KMS-11 (cell line): Measurements from ENCODE around the gene MYL4.
"Not testable (repeated sequence)": the region's sequence is repeated elsewhere in the genome, so short reads cannot be mapped to it uniquely, and the experiment has no call there.

Experiments
- H2AFZ ChIP-seq: fragments of 200-600 bp; sonication (generic); 2 replicates; pipeline ENCODE4 v1.6.1; 2016; ENCODE audit warnings: antibody characterized with exemption, mixed run types, low read depth
- H3K27ac ChIP-seq: fragments of 200-600 bp; sonication (generic); 2 replicates; pipeline ENCODE4 v1.6.1; 2016; ENCODE audit warnings: mild to moderate bottlenecking, mixed run types
- H3K27me3 ChIP-seq: fragments of 200-600 bp; sonication (generic); 2 replicates; pipeline ENCODE4 v1.6.1; 2017; ENCODE audit warnings: mild to moderate bottlenecking, low read depth, mixed run types, moderate library complexity; ENCODE audit not compliant: insufficient read depth
- H3K36me3 ChIP-seq: fragments of 200-600 bp; sonication (generic); 2 replicates; pipeline ENCODE4 v1.6.1; 2017; ENCODE audit warnings: mild to moderate bottlenecking, mixed run types; ENCODE audit not compliant: insufficient read depth
- H3K4me1 ChIP-seq: fragments of 200-600 bp; sonication (generic); 2 replicates; pipeline ENCODE4 v1.6.1; 2016; ENCODE audit warnings: mild to moderate bottlenecking, low read depth, mixed run types; ENCODE audit not compliant: poor library complexity, severe bottlenecking
- H3K4me2 ChIP-seq: fragments of 200-600 bp; sonication (generic); 2 replicates; pipeline ENCODE4 v1.7.0; 2016; ENCODE audit warnings: mild to moderate bottlenecking, mixed run types
- H3K4me3 ChIP-seq: fragments of 200-600 bp; sonication (generic); IDR thresholded peaks from 2 replicates; pipeline ENCODE4 v1.6.1; 2017; ENCODE audit warnings: low read depth, low read length, mixed read lengths; ENCODE audit not compliant: insufficient read depth
- H3K79me2 ChIP-seq: fragments of 200-600 bp; sonication (generic); 2 replicates; pipeline ENCODE4 v1.6.1; 2016; ENCODE audit warnings: low read depth, mixed run types; ENCODE audit not compliant: insufficient read depth
- H3K9ac ChIP-seq: fragments of 200-600 bp; sonication (generic); 2 replicates; pipeline ENCODE4 v1.6.1; 2016; ENCODE audit warnings: mild to moderate bottlenecking, mixed run types
- H4K20me1 ChIP-seq: fragments of 200-600 bp; sonication (generic); 2 replicates; pipeline ENCODE4 v1.6.1; 2016; ENCODE audit warnings: mild to moderate bottlenecking, mixed run types; ENCODE audit not compliant: insufficient read depth
- TF ChIP-seq, protein P1 (sequence below): fragments of 200-600 bp; sonication (generic); conservative IDR thresholded peaks from 2 replicates; pipeline ENCODE4 v1.6.1; 2017; ENCODE audit warnings: low read depth, mild to moderate bottlenecking, antibody characterized with exemption, low read length, moderate library complexity, mixed read lengths

The MYL4 gene

DNA sequence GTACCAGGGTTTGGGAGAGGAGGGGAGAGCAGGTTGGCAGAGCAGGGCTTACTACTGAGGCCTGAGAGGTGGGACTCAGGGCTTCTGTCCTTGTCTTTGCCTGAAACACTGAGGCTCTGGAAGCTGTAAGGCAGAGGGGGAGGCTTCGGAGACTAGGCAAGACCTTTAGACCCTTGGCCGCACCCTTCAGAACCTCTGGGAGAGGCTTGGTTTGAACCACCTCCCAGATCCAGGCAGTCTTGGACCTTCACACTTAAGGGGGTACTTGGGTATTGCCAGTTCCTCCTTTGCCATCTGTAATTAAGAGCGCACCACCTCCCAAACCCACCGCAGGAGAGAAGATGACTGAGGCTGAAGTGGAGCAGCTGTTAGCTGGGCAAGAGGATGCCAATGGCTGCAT, 12.9 kb downstream of the MYL4 start:
- H2AFZ ChIP-seq, result no peak overlapping the region
- no peak overlapping the region for H3K9ac ChIP-seq
- H3K4me2 ChIP-seq, result no peak overlapping the region
- H4K20me1 ChIP-seq, result no peaks in the 10 kb centered on the region
- H3K79me2 ChIP-seq, result no peaks in the 10 kb centered on the region
- no peak overlapping the region for H3K4me3 ChIP-seq
- H3K27ac ChIP-seq, result no peak overlapping the region
- H3K4me1 ChIP-seq, result peaks cover 7% of the 10 kb centered on the region
- H3K36me3 ChIP-seq, result no peaks in the 10 kb centered on the region
- TF ChIP-seq, protein P1, sequence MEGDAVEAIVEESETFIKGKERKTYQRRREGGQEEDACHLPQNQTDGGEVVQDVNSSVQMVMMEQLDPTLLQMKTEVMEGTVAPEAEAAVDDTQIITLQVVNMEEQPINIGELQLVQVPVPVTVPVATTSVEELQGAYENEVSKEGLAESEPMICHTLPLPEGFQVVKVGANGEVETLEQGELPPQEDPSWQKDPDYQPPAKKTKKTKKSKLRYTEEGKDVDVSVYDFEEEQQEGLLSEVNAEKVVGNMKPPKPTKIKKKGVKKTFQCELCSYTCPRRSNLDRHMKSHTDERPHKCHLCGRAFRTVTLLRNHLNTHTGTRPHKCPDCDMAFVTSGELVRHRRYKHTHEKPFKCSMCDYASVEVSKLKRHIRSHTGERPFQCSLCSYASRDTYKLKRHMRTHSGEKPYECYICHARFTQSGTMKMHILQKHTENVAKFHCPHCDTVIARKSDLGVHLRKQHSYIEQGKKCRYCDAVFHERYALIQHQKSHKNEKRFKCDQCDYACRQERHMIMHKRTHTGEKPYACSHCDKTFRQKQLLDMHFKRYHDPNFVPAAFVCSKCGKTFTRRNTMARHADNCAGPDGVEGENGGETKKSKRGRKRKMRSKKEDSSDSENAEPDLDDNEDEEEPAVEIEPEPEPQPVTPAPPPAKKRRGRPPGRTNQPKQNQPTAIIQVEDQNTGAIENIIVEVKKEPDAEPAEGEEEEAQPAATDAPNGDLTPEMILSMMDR, result no peak
- H3K27me3 ChIP-seq, result no peaks in the 10 kb centered on the region

DNA sequence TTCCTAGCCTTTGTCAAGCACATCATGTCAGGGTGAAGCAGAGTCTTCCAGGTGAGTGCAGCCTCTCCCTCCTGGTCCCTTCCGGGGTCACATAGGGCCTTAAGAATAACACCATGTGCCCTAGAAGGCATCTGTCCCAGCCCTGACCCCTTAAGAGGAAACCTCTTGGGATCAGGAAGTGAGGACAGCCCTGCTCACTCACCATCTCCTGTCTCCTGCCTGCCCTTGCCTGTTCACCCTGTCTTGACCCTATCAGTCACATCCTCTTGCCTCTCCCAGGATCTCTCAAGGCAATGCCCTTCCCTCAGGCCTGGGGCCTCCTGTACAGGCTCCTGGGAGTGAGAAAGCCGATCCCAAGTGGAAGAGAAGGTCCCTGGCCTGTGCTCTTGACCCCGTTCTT, 13.9 kb downstream of the MYL4 start:
- H2AFZ ChIP-seq, result no peak overlapping the region

DNA sequence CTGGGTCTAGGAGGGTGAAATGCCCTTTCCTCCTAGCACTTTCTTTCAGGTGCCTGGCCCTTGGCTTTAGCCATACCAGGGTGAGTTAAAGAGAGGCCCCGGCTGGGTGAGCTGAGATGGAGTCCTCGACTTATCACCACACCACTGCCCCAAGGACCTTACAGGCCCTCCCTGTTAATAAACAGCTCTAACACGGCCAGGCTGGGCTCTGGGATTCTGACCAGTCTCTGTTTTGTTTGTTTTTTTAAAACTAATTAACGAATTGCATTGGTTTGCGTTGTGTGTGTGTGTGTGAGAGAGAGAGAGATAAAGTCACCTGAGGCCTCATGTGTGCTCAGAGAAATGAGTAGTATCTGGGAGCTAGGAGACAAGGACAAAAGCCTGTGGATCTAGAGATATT, 14.3 kb downstream of the MYL4 start:
- Histone ChIP-seq H3K4me3 (no peak overlapping the region), H3K27me3 (no peaks in the 10 kb centered on the region), H3K36me3 (no peaks in the 10 kb centered on the region), H3K79me2 (no peaks in the 10 kb centered on the region), H4K20me1 (no peaks in the 10 kb centered on the region), H3K4me2 (no peak overlapping the region), H3K27ac (no peak overlapping the region), H3K9ac (no peak overlapping the region), H2AFZ (no peak overlapping the region), H3K4me1 (peaks cover 6% of the 10 kb centered on the region)
- TF ChIP-seq, protein P1, result no peak

More for the DNA sequence above, 13.9 kb downstream of the MYL4 start:
- Histone ChIP-seq H3K4me3 (no peak overlapping the region), H3K27me3 (no peaks in the 10 kb centered on the region), H4K20me1 (no peaks in the 10 kb centered on the region), H3K27ac (no peak overlapping the region), H3K4me1 (peaks cover 7% of the 10 kb centered on the region), H3K79me2 (no peaks in the 10 kb centered on the region), H3K36me3 (no peaks in the 10 kb centered on the region), H3K4me2 (no peak overlapping the region), H3K9ac (no peak overlapping the region)
- TF ChIP-seq, protein P1, result no peak

DNA sequence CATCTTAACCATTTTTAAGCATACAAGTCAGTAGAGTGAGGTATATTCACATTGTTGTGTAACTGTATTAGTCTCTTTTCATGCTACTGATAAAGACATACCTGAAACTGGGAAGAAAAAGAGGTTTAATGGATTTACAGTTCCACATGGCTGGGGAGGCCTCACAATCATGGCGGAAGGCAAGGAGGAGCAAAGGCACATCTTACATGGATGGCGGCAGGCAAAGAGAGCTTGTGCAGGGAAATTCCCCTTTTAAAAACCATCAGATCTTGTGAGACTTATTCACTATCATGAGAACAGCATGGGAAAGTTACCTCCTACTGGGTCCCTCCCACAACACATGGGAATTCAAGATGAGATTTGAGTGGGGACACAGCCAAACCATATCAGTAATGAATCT, 14.9 kb downstream of the MYL4 start:
- not testable (repeated sequence) for H4K20me1 ChIP-seq, H2AFZ ChIP-seq, H3K79me2 ChIP-seq, H3K36me3 ChIP-seq, H3K27me3 ChIP-seq, H3K4me3 ChIP-seq, H3K9ac ChIP-seq, H3K27ac ChIP-seq, H3K4me2 ChIP-seq, H3K4me1 ChIP-seq

DNA sequence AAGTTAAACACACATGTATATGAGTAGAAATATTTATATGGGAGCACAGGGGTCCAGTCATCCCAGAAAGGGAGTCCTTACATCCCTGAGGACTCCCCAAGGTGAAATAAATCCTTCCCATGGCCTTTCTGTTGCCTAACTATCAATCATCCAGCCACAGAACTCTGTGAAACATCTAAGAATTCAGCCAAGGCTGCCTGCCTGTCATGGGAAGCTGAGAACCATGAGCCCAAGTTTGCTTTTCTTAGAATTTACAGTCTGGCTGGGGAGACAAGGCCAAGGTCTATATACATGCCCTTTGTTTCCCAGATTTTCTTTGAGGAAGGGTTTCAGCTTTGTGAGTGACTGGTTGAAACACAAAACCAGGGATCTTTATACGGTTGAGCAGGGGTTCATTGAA, 15.8 kb downstream of the MYL4 start:
- Histone ChIP-seq H3K4me1 (peaks cover 5% of the 10 kb centered on the region), H3K79me2 (no peaks in the 10 kb centered on the region), H3K9ac (no peak overlapping the region), H3K4me2 (no peak overlapping the region), H3K27me3 (no peaks in the 10 kb centered on the region), H3K27ac (no peak overlapping the region), H4K20me1 (no peaks in the 10 kb centered on the region), H3K4me3 (no peak overlapping the region), H3K36me3 (no peaks in the 10 kb centered on the region), H2AFZ (no peak overlapping the region)
- TF ChIP-seq, protein P1, result no peak
